SU-DHL-6 (cell line): Measurements from ENCODE around the gene XYLT1.

Source experiments
- H2AFZ ChIP-seq: fragments of 200-600 bp; sonication (generic); 2 replicates; pipeline ENCODE4 v1.6.1; 2014; ENCODE audit warnings: low read depth, mild to moderate bottlenecking, moderate library complexity, mixed read lengths, antibody characterized with exemption, low read length; ENCODE audit not compliant: severe bottlenecking
- H3F3A ChIP-seq: fragments of 200-600 bp; shearing (Covaris generic); 2 replicates; pipeline ENCODE4 v1.6.0; 2016; ENCODE audit warnings: antibody characterized with exemption, mild to moderate bottlenecking; ENCODE audit not compliant: insufficient read depth
- H3K27ac ChIP-seq: fragments of 200-600 bp; sonication (generic); 2 replicates; pipeline ENCODE4 v1.5.1; 2016; ENCODE audit warnings: low read depth, mild to moderate bottlenecking, low read length, moderate library complexity, mixed read lengths
- H3K27me3 ChIP-seq: fragments of 200-600 bp; sonication (generic), shearing (Covaris generic); 2 replicates; pipeline ENCODE4 v1.6.0; 2014; ENCODE audit warnings: mild to moderate bottlenecking, low read length
- H3K36me3 ChIP-seq: fragments of 200-600 bp; sonication (generic); 2 replicates; pipeline ENCODE4 v1.6.1; 2014; ENCODE audit warnings: mild to moderate bottlenecking, low read length, mixed read lengths
- H3K4me2 ChIP-seq: fragments of 300-600, 200-600 bp; shearing (Covaris generic), sonication (generic); 2 replicates; pipeline ENCODE4 v1.6.0; 2014; ENCODE audit warnings: low read length, low read depth, mild to moderate bottlenecking; ENCODE audit not compliant: poor library complexity, severe bottlenecking
- H3K4me3 ChIP-seq: fragments of 200-600 bp; sonication (generic); 2 replicates; pipeline ENCODE4 v1.5.1; 2014; ENCODE audit warnings: antibody characterized with exemption, low read length, mild to moderate bottlenecking, mixed read lengths; ENCODE audit not compliant: insufficient read depth, poor library complexity, severe bottlenecking
- H3K79me2 ChIP-seq: fragments of 200-600 bp; sonication (generic); 2 replicates; pipeline ENCODE4 v1.6.1; 2014; ENCODE audit warnings: mild to moderate bottlenecking, low read length, moderate library complexity; ENCODE audit not compliant: insufficient read depth
- H3K9ac ChIP-seq: fragments of 200-600 bp; sonication (generic); 2 replicates; pipeline ENCODE4 v1.7.0; 2014; ENCODE audit warnings: mild to moderate bottlenecking, low read length
- H3K9me2 ChIP-seq: fragments of 200-600 bp; sonication (generic); replicated peaks from 2 replicates; pipeline ENCODE4 v1.6.1; 2014; ENCODE audit warnings: low read length; ENCODE audit not compliant: insufficient read depth
- H3K9me3 ChIP-seq: fragments of 200-600 bp; sonication (generic); 2 replicates; pipeline ENCODE4 v1.6.1; 2014; ENCODE audit warnings: low read length, mixed read lengths; ENCODE audit not compliant: insufficient read depth
- H4K20me1 ChIP-seq: fragments of 200-600 bp; sonication (generic); 2 replicates; pipeline ENCODE4 v1.6.1; 2014; ENCODE audit warnings: low read depth, mild to moderate bottlenecking, antibody characterized with exemption, low read length, moderate library complexity, mixed read lengths
- EZH2phosphoT487 ChIP-seq: fragments of 200-600 bp; sonication (generic), shearing (Covaris generic); conservative IDR thresholded peaks from 2 replicates; pipeline ENCODE4 v1.6.1; 2018; ENCODE audit warnings: mild to moderate bottlenecking, antibody characterized with exemption, low read length, moderate library complexity, mixed read lengths
- TF ChIP-seq, protein P1 (sequence below): fragments of 200-600 bp; sonication (generic); IDR thresholded peaks from one replicate; pipeline ENCODE4 v1.5.1; 2017; ENCODE audit warnings: antibody characterized with exemption, mild to moderate bottlenecking, low read length, moderate library complexity; ENCODE audit not compliant: insufficient read depth, poor library complexity, severe bottlenecking

The XYLT1 gene

DNA sequence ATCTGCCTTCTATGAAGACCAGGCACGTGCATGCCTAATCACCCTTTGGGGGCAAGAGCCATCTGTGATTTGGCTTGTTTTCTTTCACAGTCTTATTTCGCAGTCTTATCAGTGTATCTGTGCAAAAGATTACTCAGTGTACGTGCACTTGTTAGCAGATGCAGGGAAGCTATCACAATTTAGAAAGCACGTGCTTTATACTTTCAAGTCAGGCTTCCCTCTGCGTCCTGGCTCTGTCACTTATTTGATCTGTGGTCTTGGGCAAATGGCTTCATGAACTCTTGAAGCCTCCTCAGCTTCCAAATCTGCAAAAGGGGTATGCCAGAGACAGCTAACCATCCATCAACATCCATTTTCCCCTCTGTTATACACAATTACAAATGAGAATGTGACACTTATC, 246.4 kb downstream of the XYLT1 start:
- H3K79me2 ChIP-seq = peaks cover 9% of the 10 kb centered on the region; the same call in 1 of the 2 replicates
- H3K4me2 ChIP-seq = no peak overlapping the region
- H3K9me3 ChIP-seq = no peaks in the 10 kb centered on the region
- H3K27ac ChIP-seq = no peak overlapping the region
- no peak overlapping the region for H3K9ac ChIP-seq
- H4K20me1 ChIP-seq = no peaks in the 10 kb centered on the region; the same call in 1 of the 2 replicates
- no peaks in the 10 kb centered on the region for H3K36me3 ChIP-seq
- TF ChIP-seq, protein P1, sequence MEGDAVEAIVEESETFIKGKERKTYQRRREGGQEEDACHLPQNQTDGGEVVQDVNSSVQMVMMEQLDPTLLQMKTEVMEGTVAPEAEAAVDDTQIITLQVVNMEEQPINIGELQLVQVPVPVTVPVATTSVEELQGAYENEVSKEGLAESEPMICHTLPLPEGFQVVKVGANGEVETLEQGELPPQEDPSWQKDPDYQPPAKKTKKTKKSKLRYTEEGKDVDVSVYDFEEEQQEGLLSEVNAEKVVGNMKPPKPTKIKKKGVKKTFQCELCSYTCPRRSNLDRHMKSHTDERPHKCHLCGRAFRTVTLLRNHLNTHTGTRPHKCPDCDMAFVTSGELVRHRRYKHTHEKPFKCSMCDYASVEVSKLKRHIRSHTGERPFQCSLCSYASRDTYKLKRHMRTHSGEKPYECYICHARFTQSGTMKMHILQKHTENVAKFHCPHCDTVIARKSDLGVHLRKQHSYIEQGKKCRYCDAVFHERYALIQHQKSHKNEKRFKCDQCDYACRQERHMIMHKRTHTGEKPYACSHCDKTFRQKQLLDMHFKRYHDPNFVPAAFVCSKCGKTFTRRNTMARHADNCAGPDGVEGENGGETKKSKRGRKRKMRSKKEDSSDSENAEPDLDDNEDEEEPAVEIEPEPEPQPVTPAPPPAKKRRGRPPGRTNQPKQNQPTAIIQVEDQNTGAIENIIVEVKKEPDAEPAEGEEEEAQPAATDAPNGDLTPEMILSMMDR = no peak
- TF ChIP-seq EZH2phosphoT487 = no peak
- H3F3A ChIP-seq = no peaks in the 10 kb centered on the region
- H3K9me2 ChIP-seq = no peaks in the 10 kb centered on the region
- H3K4me3 ChIP-seq = no peak overlapping the region
- no peak overlapping the region for H2AFZ ChIP-seq
- H3K27me3 ChIP-seq = no peaks in the 10 kb centered on the region

DNA sequence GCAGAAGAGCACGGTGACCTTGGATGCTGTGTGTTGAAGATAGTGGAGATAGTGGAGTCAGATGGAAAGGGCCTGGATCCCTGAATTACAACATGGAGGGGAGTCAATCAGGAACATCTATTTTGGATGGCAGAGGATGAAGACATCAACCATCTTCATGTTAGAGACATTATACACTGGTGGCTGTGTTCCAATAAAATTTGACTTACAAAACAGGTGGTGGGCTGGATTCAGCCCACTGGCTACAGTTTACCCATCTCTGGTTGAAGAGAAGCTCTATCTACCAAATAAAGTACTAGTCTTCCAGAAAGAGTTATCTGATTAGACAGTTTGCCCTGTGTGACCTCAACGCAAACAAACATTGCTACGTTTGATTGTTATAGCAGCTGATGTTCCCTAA, 247.2 kb downstream of the XYLT1 start:
- H3K9me2 ChIP-seq = no peaks in the 10 kb centered on the region
- no peak overlapping the region for H3K4me2 ChIP-seq
- H3K9me3 ChIP-seq = no peaks in the 10 kb centered on the region
- no peak overlapping the region for H3K9ac ChIP-seq
- H3K79me2 ChIP-seq = peaks cover 9% of the 10 kb centered on the region; the same call in 1 of the 2 replicates
- no peak overlapping the region for H3K27ac ChIP-seq
- H2AFZ ChIP-seq = no peak overlapping the region
- TF ChIP-seq, protein P1 = no peak
- no peak for TF ChIP-seq EZH2phosphoT487
- no peaks in the 10 kb centered on the region for H3K27me3 ChIP-seq
- H3F3A ChIP-seq = no peaks in the 10 kb centered on the region
- no peak overlapping the region for H3K4me3 ChIP-seq
- H4K20me1 ChIP-seq = no peaks in the 10 kb centered on the region; the same call in 1 of the 2 replicates
- H3K36me3 ChIP-seq = no peaks in the 10 kb centered on the region

DNA sequence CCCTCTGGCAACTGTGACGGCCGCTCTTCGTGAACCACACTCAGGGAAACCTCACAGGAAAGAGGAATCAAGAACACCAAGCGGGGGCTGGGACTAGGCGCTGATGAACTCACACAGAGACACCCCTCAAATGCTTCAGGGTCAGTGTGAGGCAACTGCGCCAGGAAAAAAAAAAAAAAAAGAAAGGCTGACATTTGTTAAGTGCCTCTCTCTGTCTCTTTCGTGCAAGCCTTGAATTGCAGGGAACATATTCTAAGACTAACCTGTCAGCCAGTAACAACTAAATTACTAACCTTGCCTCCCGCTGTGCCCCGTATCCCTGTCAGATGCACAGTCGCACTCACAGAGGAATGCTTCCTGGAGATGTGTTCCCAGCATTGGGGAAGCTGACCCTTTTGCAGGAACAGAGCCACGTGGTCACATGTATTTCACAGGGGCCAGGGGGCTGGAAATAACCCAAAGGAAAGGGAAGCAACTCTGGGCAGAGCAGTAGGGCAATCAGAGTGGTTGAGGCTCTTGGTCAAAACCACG, 247.8 kb downstream of the XYLT1 start:
- H3K9me2 ChIP-seq = no peaks in the 10 kb centered on the region

More for the DNA sequence above, 247.8 kb downstream of the XYLT1 start:
- no peaks in the 10 kb centered on the region for H3F3A ChIP-seq
- H3K4me2 ChIP-seq = no peak overlapping the region
- no peak overlapping the region for H3K9ac ChIP-seq
- H3K27ac ChIP-seq = no peak overlapping the region
- peaks cover 9% of the 10 kb centered on the region; the same call in 1 of the 2 replicates for H3K79me2 ChIP-seq
- no peak overlapping the region for H3K4me3 ChIP-seq
- no peaks in the 10 kb centered on the region for H3K27me3 ChIP-seq
- H3K36me3 ChIP-seq = no peaks in the 10 kb centered on the region
- TF ChIP-seq EZH2phosphoT487 = no peak
- TF ChIP-seq, protein P1 = no peak
- no peaks in the 10 kb centered on the region; the same call in 1 of the 2 replicates for H4K20me1 ChIP-seq
- no peaks in the 10 kb centered on the region for H3K9me3 ChIP-seq
- no peak overlapping the region for H2AFZ ChIP-seq
